Limb (tissue), 2 donors: ENCODE data around the gene MPHOSPH10.
"Not testable (repeated sequence)": the region's sequence is repeated elsewhere in the genome, so short reads cannot be mapped to it uniquely, and the experiment has no call there.

ENCODE experiments used
- DNase-seq, 2 donors: peaks; one replicate each; pipeline ENCODE4 v3.0.0-alpha.2; 2016; ENCODE audit errors: extremely low spot score in 2 of 2

Gene MPHOSPH10

GRCh38 chr2:71130152-71130904 lies at the start of gene MPHOSPH10, which contains the start of gene MCEE:
Gene MPHOSPH10 (plus strand): TSS chr2:71130634. CDS start chr2:71130666, 32 bp downstream.
Gene MCEE (minus strand): TSS chr2:71130229. CDS start chr2:71130219, 10 bp downstream.
- peak; percentile 92 to 95 for DNase-seq

GRCh38 chr2:71082402-71083252 lies 47.8 kb upstream of the MPHOSPH10 start:
- DNase-seq, result no peak

- DNase-seq, result not testable (repeated sequence)
These were observed 47.1 kb upstream of the MPHOSPH10 start for GRCh38 chr2:71083297-71083696.

GRCh38 chr2:71083752-71084312 lies 46.6 kb upstream of the MPHOSPH10 start:
- DNase-seq, result not testable (repeated sequence)

GRCh38 chr2:71085325-71086003 lies 45.0 kb upstream of the MPHOSPH10 start:
- not testable (repeated sequence) for DNase-seq

- DNase-seq, result not testable (repeated sequence)
These were observed 41.0 kb upstream of the MPHOSPH10 start for GRCh38 chr2:71089475-71089874.

- DNase-seq, result not testable (repeated sequence)
These were observed 38.6 kb upstream of the MPHOSPH10 start for GRCh38 chr2:71091808-71092207.

- not testable (repeated sequence) for DNase-seq
These were observed 37.8 kb upstream of the MPHOSPH10 start for GRCh38 chr2:71092491-71093260.

GRCh38 chr2:71100195-71100964 lies 30.1 kb upstream of the MPHOSPH10 start:
- DNase-seq, result peak; percentile 21 to 41

GRCh38 chr2:71101656-71102055 lies 28.8 kb upstream of the MPHOSPH10 start:
- no peak for DNase-seq

- DNase-seq, result no peak
These were observed 27.3 kb upstream of the MPHOSPH10 start for GRCh38 chr2:71102981-71103681.

- no peak for DNase-seq
These were observed 26.6 kb upstream of the MPHOSPH10 start for GRCh38 chr2:71103809-71104208.

GRCh38 chr2:71106463-71106862 lies 24.0 kb upstream of the MPHOSPH10 start:
- DNase-seq, result not testable (repeated sequence)

GRCh38 chr2:71108091-71108490 lies 22.3 kb upstream of the MPHOSPH10 start:
- no peak for DNase-seq

GRCh38 chr2:71113843-71114242 lies 16.6 kb upstream of the MPHOSPH10 start:
- DNase-seq, result no peak

GRCh38 chr2:71117063-71117462 lies 13.4 kb upstream of the MPHOSPH10 start:
- DNase-seq, result no peak

- DNase-seq, result no peak
These were observed 10.2 kb upstream of the MPHOSPH10 start for GRCh38 chr2:71120195-71120594.

- DNase-seq, result no peak
These were observed 9.0 kb upstream of the MPHOSPH10 start for GRCh38 chr2:71121479-71121878.
